ENCODE data around the gene NME4. TPM values are rescaled to one million over a fixed set of nuclear protein-coding genes. Genes with fewer than 3 reads are reported as not detected.
"Not testable (repeated sequence)": the region's sequence is repeated elsewhere in the genome, so short reads cannot be mapped to it uniquely, and the experiment has no call there.

NME4 gene
- total RNA-seq, 1 donor from 2014 or later: 30.4 TPM

DNA sequence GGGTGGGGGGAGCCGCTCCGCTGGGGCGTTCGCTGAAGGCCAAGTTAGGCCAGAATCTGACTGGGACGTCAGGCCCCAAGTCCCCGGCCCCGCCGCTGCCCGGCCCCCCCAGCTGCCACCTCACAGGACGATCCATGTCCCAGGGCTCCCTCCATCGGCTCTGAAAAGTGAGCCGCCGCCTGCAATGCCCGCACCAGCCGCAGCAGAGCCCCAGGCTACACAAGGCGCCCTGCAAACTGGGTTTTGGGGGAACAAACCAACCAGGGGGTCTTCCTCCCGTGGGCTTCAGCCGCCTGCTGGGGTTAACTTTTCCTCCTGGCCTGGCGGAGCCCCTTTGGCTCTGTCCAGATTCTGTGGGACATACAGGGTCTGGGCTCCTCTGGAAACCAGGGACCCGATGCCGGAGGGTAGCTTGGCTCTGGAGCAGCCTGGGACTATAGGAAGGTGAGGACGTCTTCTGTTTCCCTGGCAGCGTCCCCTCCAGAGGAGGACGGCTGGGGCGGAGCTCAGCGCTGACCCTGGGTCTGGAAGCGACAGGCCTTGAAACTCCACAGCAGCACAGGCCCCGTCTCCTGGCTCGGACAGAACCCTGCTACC is 835 bp downstream of the NME4 start:
- DNase-seq (ENCODE audit: low read depth in 2 of 2): peak; percentile 67 to 78

DNA sequence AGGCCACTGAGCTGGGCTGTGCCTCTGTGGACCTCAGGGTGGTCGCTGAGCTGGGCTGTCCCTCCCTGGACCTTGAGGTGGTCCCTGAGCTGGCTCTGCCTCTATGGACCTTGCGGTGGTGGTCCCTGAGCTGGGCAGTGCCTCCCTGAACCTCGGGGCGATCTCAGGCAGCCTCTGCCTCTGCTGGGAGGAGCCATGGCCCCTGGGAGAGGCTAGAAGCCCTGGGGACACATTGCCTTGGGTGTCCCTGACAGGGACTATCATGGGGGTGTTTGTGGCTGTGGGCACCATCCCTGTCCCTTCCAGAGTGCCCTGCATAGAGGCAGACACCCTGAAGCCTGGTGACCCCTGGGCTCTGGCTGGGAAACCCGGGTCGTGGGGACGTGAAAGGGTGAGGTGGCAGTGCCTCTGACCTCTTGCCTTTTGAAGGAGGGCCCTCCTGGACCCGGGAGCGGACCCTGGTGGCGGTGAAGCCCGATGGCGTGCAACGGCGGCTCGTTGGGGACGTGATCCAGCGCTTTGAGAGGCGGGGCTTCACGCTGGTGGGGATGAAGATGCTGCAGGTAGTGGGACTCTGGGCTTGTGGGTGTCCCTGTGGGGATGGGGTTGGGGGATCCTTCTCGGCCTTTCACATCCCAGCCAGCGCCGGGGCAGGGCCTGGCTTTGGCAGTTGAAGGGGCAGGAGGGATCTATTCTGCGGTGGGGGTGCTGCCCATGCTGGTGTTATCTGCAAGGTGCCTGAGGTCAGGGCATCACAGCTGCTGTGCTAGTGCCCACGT is 1.8 kb downstream of the NME4 start:
- no peak for DNase-seq (ENCODE audit: low read depth in 2 of 2)

DNA sequence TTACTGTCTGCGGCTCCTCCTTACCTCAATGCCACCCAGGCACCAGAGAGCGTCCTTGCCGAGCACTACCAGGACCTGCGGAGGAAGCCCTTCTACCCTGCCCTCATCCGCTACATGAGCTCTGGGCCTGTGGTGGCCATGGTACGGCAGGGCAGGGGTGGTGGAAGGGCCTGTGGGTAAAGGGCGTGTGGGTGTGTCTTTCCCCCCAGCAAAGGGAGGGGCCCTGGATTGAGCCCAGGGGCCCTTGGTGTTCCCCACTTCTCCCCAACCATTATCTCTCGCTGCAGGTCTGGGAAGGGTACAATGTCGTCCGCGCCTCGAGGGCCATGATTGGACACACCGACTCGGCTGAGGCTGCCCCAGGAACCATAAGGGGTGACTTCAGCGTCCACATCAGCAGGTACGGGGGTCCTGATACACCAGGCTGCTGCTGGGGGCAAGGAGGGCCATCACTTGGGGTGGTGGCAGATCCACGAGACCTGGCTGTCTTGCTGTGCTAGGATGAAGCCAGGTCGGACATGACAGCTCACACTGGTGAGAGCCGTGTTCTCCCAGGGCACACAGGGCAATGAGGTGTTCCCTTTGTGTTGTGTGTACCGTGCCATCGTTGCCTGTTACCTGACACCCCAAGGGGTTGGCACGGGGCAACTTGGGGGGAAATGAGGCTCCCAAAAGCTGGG is 2.5 kb downstream of the NME4 start:
- no peak for DNase-seq (ENCODE audit: low read depth in 2 of 2)

DNA sequence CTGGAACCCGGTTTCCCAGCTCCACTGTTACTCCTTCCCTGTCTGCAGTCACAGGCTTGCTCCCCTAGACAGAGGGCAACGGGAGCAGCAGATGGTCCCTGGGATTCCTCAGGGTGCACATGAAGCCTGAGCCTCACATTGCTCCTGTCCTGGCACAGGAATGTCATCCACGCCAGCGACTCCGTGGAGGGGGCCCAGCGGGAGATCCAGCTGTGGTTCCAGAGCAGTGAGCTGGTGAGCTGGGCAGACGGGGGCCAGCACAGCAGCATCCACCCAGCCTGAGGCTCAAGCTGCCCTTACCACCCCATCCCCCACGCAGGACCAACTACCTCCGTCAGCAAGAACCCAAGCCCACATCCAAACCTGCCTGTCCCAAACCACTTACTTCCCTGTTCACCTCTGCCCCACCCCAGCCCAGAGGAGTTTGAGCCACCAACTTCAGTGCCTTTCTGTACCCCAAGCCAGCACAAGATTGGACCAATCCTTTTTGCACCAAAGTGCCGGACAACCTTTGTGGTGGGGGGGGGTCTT is 3.1 kb downstream of the NME4 start:
- no peak for DNase-seq (ENCODE audit: low read depth in 2 of 2)

DNA sequence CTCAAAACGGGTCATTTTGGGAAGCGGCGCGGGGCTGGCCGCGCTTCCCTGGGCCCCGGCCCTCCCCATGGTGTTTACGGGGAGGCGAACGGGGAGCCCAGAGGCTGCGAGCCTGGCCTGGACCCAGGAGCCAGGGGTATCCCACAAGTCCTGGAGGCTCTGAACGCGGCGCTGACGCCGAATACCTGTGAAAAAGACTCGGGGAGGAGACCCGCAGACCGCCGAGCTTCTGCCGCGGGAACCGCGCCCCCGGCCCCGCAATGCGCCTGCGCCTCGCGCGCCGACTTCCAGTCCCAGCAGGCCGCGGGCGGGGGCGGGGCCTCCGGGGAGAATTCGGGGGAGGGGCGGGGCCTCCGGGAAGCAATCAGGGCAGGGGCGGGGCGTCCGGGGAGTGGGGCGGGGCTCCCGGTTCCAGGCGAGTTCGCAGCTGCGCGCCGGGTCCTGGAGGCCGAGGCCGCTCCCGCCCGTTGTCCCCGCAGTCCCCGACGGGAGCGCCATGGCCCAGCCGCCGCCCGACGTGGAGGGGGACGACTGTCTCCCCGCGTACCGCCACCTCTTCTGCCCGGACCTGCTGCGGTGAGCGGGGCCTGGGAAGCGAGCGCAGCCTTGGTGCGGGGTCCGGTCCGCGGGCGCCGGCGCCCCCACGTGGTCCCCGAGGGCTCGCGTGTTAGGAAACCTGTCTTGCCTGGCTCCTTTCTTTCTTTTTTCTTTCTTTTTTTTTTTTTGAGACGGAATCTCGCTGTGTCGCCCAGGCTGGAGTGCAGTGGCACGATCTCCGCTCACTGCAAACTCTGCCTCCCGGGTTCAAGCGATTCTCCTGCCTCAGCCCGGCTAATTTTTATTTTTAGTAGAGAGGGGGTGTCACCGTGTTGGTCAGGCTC is 4.7 kb downstream of the NME4 start, which contains the start of gene DECR2:
Gene DECR2, plus strand, starts transcription at position 418 of the 881 bp plus-strand sequence. Its CDS starts 79 bp downstream, at position 497.
- peak; percentile 93 to 96 for DNase-seq (ENCODE audit: low read depth in 2 of 2)

DNA sequence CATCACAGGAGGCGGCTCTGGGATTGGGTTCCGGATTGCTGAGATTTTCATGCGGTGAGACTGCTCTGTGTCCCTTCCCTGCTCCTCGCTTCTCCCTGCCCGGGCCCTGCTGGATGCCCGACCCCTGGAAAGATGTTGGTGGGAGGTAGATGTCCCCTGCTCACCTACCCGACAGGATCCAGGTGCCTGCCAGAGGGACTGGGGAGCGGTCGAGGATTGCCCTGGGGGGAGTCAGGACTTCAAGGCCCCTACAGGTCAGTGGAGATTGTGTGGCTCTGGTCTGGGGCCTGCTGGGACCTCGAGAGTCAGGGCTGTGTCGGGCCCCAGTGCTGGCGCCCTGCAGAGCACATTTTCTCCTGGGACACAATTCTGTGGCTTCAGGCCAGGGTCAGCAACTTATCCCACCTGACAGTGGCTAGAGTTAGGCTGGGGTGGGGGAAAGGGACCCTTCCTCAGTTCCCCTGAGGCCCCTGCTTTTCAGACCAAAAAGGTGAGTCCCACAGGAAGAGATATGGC is 8.0 kb downstream of the NME4 start:
- no peak for DNase-seq (ENCODE audit: low read depth in 2 of 2)

DNA sequence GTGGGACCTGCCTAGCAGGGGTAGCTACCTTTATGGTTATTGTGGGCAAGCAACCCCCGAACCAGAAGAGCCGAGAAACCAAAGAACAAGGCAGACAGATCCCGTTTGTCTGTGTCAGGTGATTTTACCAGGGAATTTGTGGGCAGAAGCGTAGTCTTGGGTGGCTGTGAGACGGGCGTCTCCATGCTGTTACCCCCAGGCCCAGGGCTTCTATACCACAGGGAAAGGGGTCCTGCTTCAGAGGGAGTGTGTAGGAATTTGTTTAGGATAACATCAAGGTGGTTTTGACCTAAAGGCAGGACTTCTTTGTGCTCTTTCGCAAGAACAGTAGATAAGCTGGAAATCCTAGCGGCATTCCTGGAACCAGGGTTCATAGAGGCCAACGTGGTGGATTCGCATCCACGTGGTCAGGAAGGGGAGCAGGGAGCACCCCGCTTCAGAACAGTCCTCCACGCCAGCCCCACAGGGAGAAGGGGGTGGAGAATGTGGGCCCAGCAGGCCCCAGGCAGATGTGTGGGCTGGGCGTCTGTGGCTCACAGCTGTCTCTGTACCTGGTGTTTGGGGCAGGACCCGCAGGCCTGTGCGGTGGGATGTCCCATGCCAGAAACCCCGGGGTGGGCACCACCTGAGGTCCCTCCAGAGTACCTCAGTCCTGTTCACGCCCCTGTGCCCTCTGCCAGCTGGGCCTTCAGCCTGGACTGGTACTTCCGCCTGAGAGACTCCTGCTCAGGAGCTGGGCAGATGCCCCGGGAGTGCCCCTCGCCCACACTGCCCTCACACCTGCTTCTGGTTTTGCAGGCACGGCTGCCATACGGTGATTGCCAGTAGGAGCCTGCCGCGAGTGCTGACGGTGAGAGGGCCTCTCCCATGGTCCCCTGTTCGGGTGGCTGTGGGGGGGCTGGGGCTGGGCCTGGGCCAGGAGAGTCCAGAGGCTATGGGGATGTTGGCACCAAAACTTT is 8.8 kb downstream of the NME4 start:
- no peak for DNase-seq (ENCODE audit: low read depth in 2 of 2)

DNA sequence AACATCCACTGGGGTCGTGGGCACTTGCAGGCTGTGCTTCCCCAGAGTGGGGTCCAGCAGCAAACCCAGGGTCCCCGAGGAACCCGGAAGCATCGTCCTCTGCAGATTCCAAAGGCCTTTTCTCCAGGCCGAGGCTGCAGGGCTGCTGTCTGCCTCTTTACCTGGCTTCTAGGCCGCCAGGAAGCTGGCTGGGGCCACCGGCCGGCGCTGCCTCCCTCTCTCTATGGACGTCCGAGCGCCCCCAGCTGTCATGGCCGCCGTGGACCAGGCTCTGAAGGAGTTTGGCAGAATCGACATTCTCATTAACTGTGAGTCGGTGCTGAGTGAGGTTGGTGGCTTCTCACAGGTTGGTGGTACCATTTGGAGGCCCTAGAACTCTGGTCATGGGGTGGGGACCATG is 10.3 kb downstream of the NME4 start:
- DNase-seq (ENCODE audit: low read depth in 2 of 2): no peak

DNA sequence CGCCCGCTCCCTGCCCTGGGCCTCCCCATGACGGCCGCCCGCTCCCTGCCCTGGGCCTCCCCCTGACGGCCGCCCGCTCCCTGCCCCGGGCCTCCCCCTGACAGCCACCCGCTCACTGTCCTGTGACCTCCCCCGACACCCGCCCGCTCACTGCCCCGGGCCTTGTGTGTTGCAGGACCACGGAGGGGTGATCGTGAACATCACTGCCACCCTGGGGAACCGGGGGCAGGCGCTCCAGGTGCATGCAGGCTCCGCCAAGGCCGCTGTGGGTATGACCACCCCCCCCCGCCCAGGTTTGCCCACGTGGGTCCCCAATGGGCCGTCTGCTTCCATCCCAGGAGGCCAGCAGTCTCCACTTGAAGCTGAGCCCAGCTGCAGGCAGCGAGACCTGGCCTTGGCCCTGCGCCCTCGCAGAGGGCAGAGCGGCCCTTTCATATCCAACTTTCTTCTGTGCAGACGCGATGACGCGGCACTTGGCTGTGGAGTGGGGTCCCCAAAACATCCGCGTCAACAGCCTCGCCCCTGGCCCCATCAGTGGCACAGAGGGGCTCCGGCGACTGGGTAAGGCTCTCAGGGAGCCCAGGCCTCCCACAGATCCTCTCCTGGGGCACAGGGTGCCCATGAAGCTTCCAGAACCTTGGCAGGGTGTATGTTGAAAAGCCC is 13.6 kb downstream of the NME4 start:
- DNase-seq (ENCODE audit: low read depth in 2 of 2): no peak

DNA sequence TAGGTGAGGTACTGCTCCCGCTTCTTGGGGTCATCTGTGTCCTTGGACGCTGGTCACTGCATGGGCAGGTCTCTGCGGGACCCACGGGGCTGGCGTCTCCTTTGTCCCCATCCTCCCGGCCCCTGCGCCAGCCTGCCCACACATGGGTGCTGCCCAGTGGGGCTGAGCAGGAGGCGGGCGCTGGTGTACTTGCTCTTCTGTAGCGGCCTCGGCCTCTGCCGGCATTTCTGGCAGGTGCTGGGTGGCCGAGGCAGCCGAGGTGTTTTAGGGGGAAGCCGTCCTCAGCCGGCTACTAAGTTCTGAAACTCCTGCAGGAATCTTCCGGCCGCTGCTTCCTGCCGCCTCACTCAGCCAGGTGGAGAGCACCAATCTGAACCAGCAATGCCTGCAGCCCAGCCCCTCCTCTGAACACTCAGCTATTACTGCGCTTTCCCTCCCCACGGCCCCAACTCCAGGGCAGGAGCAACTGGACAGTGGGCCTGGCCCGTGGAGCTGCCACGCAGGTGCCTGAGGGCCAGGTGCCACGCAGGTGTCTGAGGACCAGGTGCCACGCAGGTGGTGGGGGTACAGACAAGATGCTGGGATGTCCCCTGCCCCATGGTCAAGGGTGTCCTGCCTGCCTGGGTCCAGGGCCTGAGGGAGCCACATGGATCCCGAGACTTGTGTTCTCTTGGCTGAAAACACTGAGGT is 14.7 kb downstream of the NME4 start:
- DNase-seq (ENCODE audit: low read depth in 2 of 2): no peak

DNA sequence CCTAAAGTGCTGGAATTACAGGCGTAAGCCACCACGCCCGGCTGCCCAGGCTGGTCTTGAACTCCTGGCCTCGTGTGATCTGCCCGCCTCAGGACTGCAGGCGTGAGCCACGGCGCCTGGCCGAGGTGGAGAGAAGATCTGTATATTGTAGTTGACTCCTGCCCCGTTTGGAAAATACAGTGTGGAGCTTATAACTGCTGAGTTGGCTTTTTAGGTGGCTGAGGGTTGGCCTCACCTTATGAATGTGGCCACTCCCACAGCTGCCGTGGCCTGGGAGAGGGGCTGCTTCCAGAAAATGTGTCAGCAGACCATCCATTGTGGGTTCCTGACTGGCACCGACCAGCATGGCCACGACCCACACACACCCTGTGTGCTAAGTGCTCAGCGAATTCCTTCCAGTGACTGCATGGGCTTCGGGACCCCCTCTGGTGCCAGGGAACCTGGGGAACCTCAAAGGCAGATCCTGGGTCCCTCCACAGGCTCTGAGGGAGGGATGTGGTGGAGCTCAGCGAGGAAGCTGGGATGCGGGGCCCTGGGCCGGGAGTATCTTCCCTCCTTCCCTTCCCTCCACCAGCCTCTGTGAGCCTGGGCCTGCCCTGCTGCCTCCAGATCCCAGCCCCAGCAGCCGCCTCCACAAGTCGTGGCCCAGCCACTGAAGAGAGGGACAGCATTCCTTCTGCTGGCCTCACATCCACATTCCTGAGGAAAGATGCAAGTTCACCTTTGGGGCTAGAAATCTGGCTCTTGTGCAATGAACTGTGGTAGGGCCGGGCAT is 17.6 kb downstream of the NME4 start:
- no peak for DNase-seq (ENCODE audit: low read depth in 2 of 2)

DNA sequence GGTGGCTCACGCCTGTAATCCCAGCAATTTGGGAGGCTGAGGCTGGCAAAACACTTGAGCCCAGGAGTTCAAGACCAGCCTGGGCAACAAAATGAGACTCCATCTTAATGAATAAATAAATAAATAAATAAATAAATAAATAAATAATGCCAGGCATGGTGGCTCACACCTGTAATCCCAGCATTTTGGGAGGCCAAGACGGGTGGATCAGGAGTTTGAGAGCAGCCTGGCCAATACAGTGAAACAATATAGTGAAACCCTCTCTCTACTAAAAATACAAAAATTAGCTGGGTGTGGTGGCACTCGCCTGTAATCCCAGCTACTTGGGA is 18.1 kb downstream of the NME4 start:
- not testable (repeated sequence) for DNase-seq (ENCODE audit: low read depth in 2 of 2)

DNA sequence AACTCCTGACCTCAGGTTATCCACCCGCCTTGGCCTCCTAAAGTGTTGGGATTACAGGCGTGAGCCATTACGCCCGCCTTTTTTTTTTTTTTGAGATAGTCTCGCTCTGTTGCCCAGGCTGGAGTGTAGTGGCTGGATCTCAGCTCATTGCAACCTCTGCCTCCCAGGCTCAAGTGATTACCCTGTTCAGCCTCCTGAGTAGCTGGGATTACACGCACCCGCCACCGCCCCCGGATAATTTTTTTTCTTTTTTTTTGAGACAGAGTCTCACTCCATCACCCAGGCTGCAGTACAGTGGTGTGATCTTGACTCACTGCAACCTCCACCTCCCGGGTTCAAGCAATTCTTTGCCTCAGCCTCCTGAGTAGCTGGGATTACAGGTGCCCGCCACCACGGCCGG is 25.2 kb downstream of the NME4 start:
- DNase-seq (ENCODE audit: low read depth in 2 of 2): not testable (repeated sequence)

DNA sequence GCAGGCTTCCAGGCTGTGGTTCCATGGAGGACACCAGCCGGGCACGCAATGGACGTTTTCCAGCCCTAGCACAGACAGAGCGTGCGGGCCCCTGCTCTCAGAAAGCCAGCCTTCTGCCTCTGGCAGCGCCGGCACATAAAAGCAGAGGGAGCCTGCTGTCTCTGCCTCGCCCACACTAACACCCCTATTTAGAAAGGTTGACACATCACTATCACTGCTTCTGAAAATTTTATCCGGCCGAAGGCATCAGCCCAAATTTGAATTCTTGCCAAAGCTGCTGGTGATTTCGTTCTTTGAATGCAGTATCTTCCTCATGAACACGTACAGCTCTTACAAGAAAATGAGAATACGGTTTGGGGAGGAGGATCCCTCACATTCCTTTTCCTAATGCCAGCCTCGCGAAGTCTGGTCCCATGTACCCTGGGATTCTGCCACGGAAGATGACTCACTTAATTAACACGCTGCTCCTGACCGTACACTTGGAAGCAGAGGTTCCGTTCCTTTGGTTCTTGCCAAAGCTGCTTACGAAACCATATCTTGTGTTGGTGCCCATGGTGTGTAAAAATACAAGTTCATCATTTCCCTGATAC is 27.1 kb downstream of the NME4 start:
- DNase-seq (ENCODE audit: low read depth in 2 of 2): peak; percentile 43 to 95

DNA sequence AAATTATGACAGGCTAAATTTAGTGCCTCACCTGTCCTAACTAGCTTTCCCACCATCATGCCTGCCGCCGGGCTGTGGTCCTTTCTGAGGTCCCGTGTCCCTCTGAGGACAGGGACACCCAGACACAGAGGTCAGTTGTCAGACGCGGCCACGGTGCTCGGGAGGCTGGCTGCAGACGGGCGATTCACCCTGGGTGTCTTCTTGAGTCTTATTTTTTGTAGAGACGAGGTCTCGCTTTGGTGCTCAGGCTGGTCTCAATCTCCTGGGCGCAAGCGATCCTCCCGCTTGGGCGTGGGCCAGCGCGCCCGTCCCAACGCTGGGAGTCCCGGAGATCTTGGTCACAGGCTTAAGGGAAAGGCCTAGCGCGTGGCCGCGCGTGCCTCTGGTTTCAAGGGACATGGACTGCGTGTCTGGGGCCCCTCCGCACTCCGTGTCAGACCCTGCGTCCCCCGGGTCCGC is 27.7 kb downstream of the NME4 start:
- peak; percentile 30 to 39 for DNase-seq (ENCODE audit: low read depth in 2 of 2)

DNA sequence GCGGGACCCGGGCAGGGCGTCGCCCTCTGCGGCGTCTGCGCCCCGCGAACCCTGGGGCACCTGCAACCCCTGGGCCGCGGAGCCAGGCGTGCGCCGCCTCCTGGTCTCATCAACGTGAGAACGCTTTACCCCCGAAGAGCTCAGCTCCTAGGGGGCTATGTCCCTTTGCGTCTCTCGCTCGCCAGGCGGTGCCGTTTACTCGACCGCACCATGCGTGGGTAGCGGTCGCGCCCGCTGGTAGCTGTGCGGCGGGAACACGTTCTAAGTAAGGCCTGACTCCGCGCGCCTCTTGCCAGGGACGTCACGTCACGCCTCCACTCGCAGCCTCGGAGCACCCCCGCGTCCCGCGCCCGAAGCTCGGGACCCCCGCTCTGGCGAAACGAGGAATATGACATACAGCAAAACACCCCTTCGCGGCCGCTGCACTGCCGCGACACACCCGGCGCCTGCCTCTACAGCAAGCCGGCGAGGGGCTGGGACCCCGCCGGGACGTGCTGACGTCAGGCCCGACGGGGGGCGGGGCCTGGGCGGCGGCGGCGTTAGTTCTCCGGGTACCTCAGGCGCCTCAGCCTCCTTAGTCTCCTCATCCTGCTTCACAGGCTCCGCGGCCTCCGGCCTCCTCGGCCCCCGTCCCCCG is 28.2 kb downstream of the NME4 start, which contains the start of gene RAB11FIP3:
Gene RAB11FIP3, plus strand, starts transcription at position 568 of the 637 bp plus-strand sequence. CDS start 358 bp downstream, outside the sequence.
- peak; percentile 85 to 87 for DNase-seq (ENCODE audit: low read depth in 2 of 2)

DNA sequence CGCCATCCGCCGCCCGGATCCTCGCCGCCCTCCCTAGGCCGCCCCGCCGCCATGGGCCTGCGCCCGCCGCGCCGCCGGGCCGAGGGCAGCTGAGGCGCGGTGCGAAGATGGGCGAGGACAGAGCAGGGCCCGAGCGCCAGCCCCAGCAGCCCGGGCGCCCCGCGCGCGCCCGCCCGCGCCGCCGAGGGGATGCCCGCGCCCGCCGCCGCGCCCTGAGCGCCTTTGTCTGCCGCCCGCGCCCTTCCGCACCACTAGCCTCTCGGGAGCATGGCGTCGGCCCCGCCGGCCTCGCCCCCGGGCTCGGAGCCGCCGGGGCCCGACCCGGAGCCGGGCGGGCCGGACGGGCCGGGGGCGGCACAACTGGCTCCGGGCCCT is 28.7 kb downstream of the NME4 start:
- DNase-seq (ENCODE audit: low read depth in 2 of 2): no peak

Measured in lung microvascular endothelial cell (primary cell).